Spinal cord (tissue), 10 donors: ENCODE data around the gene ERGIC2. TPM values are rescaled to one million over a fixed set of nuclear protein-coding genes. Genes with fewer than 3 reads are reported as not detected.
A peak's percentile ranks its signal among the peaks of the same experiment; 100 is the strongest.

ENCODE experiments used
- DNase-seq, 6 donors: peaks; one replicate each; pipeline versions ENCODE4 v3.0.0 to v3.0.0-alpha.2; 2013 to 2015; ENCODE audit warnings: low spot score in 6 of 6, low read depth in 4 of 6
- H3K27ac ChIP-seq: one replicate; pipeline ENCODE4 v1.5.1; 2013; ENCODE audit warnings: low read depth, low read length, control low read depth
- H3K27me3 ChIP-seq: one replicate; pipeline ENCODE4 v1.6.1; 2013; ENCODE audit warnings: low read length; ENCODE audit not compliant: control insufficient read depth, insufficient read depth
- H3K36me3 ChIP-seq: one replicate; pipeline ENCODE4 v1.6.1; 2013; ENCODE audit warnings: low read length; ENCODE audit not compliant: control insufficient read depth, insufficient read depth
- H3K4me1 ChIP-seq: one replicate; pipeline ENCODE4 v1.6.1; 2013; ENCODE audit warnings: low read length; ENCODE audit not compliant: control insufficient read depth, insufficient read depth
- H3K4me3 ChIP-seq: one replicate; pipeline ENCODE4 v1.5.1; 2013; ENCODE audit warnings: low read depth, low read length, control low read depth
- H3K9me3 ChIP-seq: one replicate; pipeline ENCODE4 v1.6.1; 2013; ENCODE audit warnings: low read length; ENCODE audit not compliant: control insufficient read depth, insufficient read depth
- WGBS: methylation state at CpG from one replicate; pipeline ENCODE4 v1.1.5; 2013; ENCODE audit warnings: missing lambda C conversion rate; ENCODE audit not compliant: insufficient coverage; 5-methylcytosine and 5-hydroxymethylcytosine counted together
- long read RNA-seq, 4 donors: transcript quantifications; one replicate each; lab custom pipeline, GENCODE V29; 2026
- polyA plus RNA-seq, 2 donors: library from polyadenylated mRNA; unstranded; fragments of 120-200 nt; gene quantifications; one replicate each; pipeline ENCODE4 v1.2.1, GENCODE V29; 2013; ENCODE audit not compliant: insufficient read length in 2 of 2
- total RNA-seq, 2 donors: library from RNA; depleted of rRNA in 1 of 2; stranded (reverse); fragments of 120-200 nt in 1 of 2; fragments of >200 nt in 1 of 2; gene quantifications; one replicate each; pipeline versions ENCODE4 v1.2.3 to v1.2.4, GENCODE V29; 2013 to 2014
- donor health status: healthy.

The ERGIC2 gene
- total RNA-seq (10 to 100 TPM; 84.6 to 92.0 TPM), polyA plus RNA-seq (10 to 100 TPM; 74.6 to 93.2 TPM)
- long read RNA-seq, donor 1, full-length matches to known transcripts: 24 of 24 reads
- long read RNA-seq, donor 1, partial matches to known transcripts: 0 of 24 reads
- long read RNA-seq, donor 1, other reads (novel, unspliced or antisense): 0 of 24 reads
- long read RNA-seq, donor 2, full-length matches to known transcripts: 5 of 5 reads
- long read RNA-seq, donor 2, partial matches to known transcripts: 0 of 5 reads
- long read RNA-seq, donor 2, other reads (novel, unspliced or antisense): 0 of 5 reads
- long read RNA-seq, donor 3, full-length matches to known transcripts: 11 of 11 reads
- long read RNA-seq, donor 3, partial matches to known transcripts: 0 of 11 reads
- long read RNA-seq, donor 3, other reads (novel, unspliced or antisense): 0 of 11 reads
- long read RNA-seq, donor 4, full-length matches to known transcripts: 26 of 34 reads
- long read RNA-seq, donor 4, partial matches to known transcripts: 8 of 34 reads
- long read RNA-seq, donor 4, other reads (novel, unspliced or antisense): 0 of 34 reads

- DNase-seq: peak; percentile 98 to 100 (median 98)
- Histone ChIP-seq H3K36me3 (no peaks in the 10 kb centered on the region), H3K27ac (peak within 1 kb of the TSS; percentile 88), H3K4me3 (peak within 1 kb of the TSS; percentile 97), H3K27me3 (no peaks in the 10 kb centered on the region), H3K9me3 (no peaks in the 10 kb centered on the region), H3K4me1 (no peaks in the 10 kb centered on the region)
- 0% methylated on average over 48 of the region's 55 CpGs for WGBS
These were observed at the start of gene ERGIC2 for GRCh38 chr12:29380536-29381523. TSS of gene ERGIC2 (minus strand) at chr12:29381172. CDS start at chr12:29371633, 9,539 bp downstream.

GRCh38 chr12:29430716-29431044 is 49.7 kb upstream of the ERGIC2 start:
- H3K4me1 ChIP-seq: no peaks in the 10 kb centered on the region
- no peaks in the 10 kb centered on the region for H3K36me3 ChIP-seq
- DNase-seq: no peak
- H3K9me3 ChIP-seq: no peaks in the 10 kb centered on the region
- H3K4me3 ChIP-seq: no peak overlapping the region
- no CpG with 5 or more reads among the region's 2 CpGs for WGBS
- H3K27me3 ChIP-seq: no peaks in the 10 kb centered on the region
- H3K27ac ChIP-seq: no peak overlapping the region

- Histone ChIP-seq H3K4me3 (no peak overlapping the region), H3K9me3 (no peaks in the 10 kb centered on the region), H3K27ac (no peak overlapping the region), H3K27me3 (no peaks in the 10 kb centered on the region), H3K4me1 (no peaks in the 10 kb centered on the region), H3K36me3 (no peaks in the 10 kb centered on the region)
- 81% methylated on average over 2 of the region's 3 CpGs for WGBS
- DNase-seq: no peak
These were observed 49.2 kb upstream of the ERGIC2 start for GRCh38 chr12:29429999-29430715.

- H3K4me3 ChIP-seq: no peak overlapping the region
- no peaks in the 10 kb centered on the region for H3K9me3 ChIP-seq
- no peak overlapping the region for H3K27ac ChIP-seq
- H3K4me1 ChIP-seq: no peaks in the 10 kb centered on the region
- H3K27me3 ChIP-seq: no peaks in the 10 kb centered on the region
- no peaks in the 10 kb centered on the region for H3K36me3 ChIP-seq
- no peak for DNase-seq
These were observed 47.7 kb upstream of the ERGIC2 start for GRCh38 chr12:29428633-29429032.

- Histone ChIP-seq H3K9me3 (no peaks in the 10 kb centered on the region), H3K27me3 (no peaks in the 10 kb centered on the region), H3K4me3 (no peak overlapping the region), H3K4me1 (no peaks in the 10 kb centered on the region), H3K27ac (no peak overlapping the region), H3K36me3 (no peaks in the 10 kb centered on the region)
- 96% methylated on average over 2 of the region's 4 CpGs for WGBS
- no peak for DNase-seq
These were observed 47.0 kb upstream of the ERGIC2 start for GRCh38 chr12:29427964-29428363.

- no peaks in the 10 kb centered on the region for H3K27me3 ChIP-seq
- no peak overlapping the region for H3K27ac ChIP-seq
- H3K36me3 ChIP-seq: no peaks in the 10 kb centered on the region
- WGBS: no CpG with 5 or more reads among the region's 2 CpGs
- no peaks in the 10 kb centered on the region for H3K9me3 ChIP-seq
- DNase-seq: no peak
- H3K4me1 ChIP-seq: no peaks in the 10 kb centered on the region
- no peak overlapping the region for H3K4me3 ChIP-seq
These were observed 45.5 kb upstream of the ERGIC2 start for GRCh38 chr12:29426498-29426897.

GRCh38 chr12:29425722-29426121 is 44.8 kb upstream of the ERGIC2 start:
- no peak overlapping the region for H3K27ac ChIP-seq
- H3K4me3 ChIP-seq: no peak overlapping the region
- H3K27me3 ChIP-seq: no peaks in the 10 kb centered on the region
- WGBS: no CpG with 5 or more reads among the region's 2 CpGs
- H3K36me3 ChIP-seq: no peaks in the 10 kb centered on the region
- no peak for DNase-seq
- no peaks in the 10 kb centered on the region for H3K9me3 ChIP-seq
- no peaks in the 10 kb centered on the region for H3K4me1 ChIP-seq

GRCh38 chr12:29416748-29417147 is 35.8 kb upstream of the ERGIC2 start:
- no peak for DNase-seq
- Histone ChIP-seq H3K27me3 (no peaks in the 10 kb centered on the region), H3K36me3 (no peaks in the 10 kb centered on the region), H3K4me1 (no peaks in the 10 kb centered on the region), H3K4me3 (no peak overlapping the region), H3K9me3 (no peaks in the 10 kb centered on the region), H3K27ac (no peak overlapping the region)

GRCh38 chr12:29415111-29415510 is 34.1 kb upstream of the ERGIC2 start:
- Histone ChIP-seq H3K4me1 (no peaks in the 10 kb centered on the region), H3K36me3 (no peaks in the 10 kb centered on the region), H3K27ac (no peak overlapping the region), H3K27me3 (no peaks in the 10 kb centered on the region), H3K4me3 (no peak overlapping the region), H3K9me3 (no peaks in the 10 kb centered on the region)
- DNase-seq: no peak
- 98% methylated on average over 3 of the region's 4 CpGs for WGBS
